ENCODE results near the gene TOM1L1. TPM values are rescaled to one million over a fixed set of nuclear protein-coding genes. Genes with fewer than 3 reads are reported as not detected.

The TOM1L1 gene
- 17.2 TPM for polyA plus RNA-seq (2012; ENCODE audit: insufficient read length, low read depth)

- TF ChIP-seq FOXP2 (optimal IDR thresholded peaks at IDR 0.05; ENCODE audit: borderline replicate concordance, extremely low read depth, extremely low read length, insufficient read depth) = peak; percentile 57
- peak; percentile 40; the same call in 1 of the 2 replicates for TF ChIP-seq POLR2AphosphoS5 (IDR thresholded peaks at IDR 0.05; ENCODE audit: low read depth, low read length)
- TF ChIP-seq SIN3A (IDR thresholded peaks at IDR 0.05; ENCODE audit: borderline replicate concordance, insufficient read depth, low read length) = no peak
- no peak for TF ChIP-seq REST (IDR thresholded peaks at IDR 0.05; ENCODE audit: insufficient read depth in 1 of 2, low read depth in 2 of 2, low read length in 2 of 2)
These were observed at the start of gene TOM1L1 for GRCh38 chr17:54900457-54901229. TSS of gene TOM1L1 (plus strand) at chr17:54900852. CDS start at chr17:54900866, 14 bp downstream.

- no peak for TF ChIP-seq REST (IDR thresholded peaks at IDR 0.05; ENCODE audit: insufficient read depth in 1 of 2, low read depth in 2 of 2, low read length in 2 of 2)
- TF ChIP-seq FOXP2 (optimal IDR thresholded peaks at IDR 0.05; ENCODE audit: borderline replicate concordance, extremely low read depth, extremely low read length, insufficient read depth) = no peak
- no peak for TF ChIP-seq POLR2AphosphoS5 (IDR thresholded peaks at IDR 0.05; ENCODE audit: low read depth, low read length)
- no peak for TF ChIP-seq SIN3A (IDR thresholded peaks at IDR 0.05; ENCODE audit: borderline replicate concordance, insufficient read depth, low read length)
- no peak for TF ChIP-seq TAF1 (IDR thresholded peaks at IDR 0.05; ENCODE audit: borderline replicate concordance, insufficient read depth, low read length)
These were observed 41.5 kb upstream of the TOM1L1 start for GRCh38 chr17:54859187-54859586.

- TF ChIP-seq TAF1 (IDR thresholded peaks at IDR 0.05; ENCODE audit: borderline replicate concordance, insufficient read depth, low read length) (no peak), POLR2AphosphoS5 (IDR thresholded peaks at IDR 0.05; ENCODE audit: low read depth, low read length) (no peak), SIN3A (IDR thresholded peaks at IDR 0.05; ENCODE audit: borderline replicate concordance, insufficient read depth, low read length) (no peak), REST (IDR thresholded peaks at IDR 0.05; ENCODE audit: insufficient read depth in 1 of 2, low read depth in 2 of 2, low read length in 2 of 2) (no peak), FOXP2 (optimal IDR thresholded peaks at IDR 0.05; ENCODE audit: borderline replicate concordance, extremely low read depth, extremely low read length, insufficient read depth) (no peak)
These were observed 39.8 kb upstream of the TOM1L1 start for GRCh38 chr17:54860617-54861470.

- TF ChIP-seq POLR2AphosphoS5 (IDR thresholded peaks at IDR 0.05; ENCODE audit: low read depth, low read length) = no peak
- no peak for TF ChIP-seq SIN3A (IDR thresholded peaks at IDR 0.05; ENCODE audit: borderline replicate concordance, insufficient read depth, low read length)
- no peak for TF ChIP-seq REST (IDR thresholded peaks at IDR 0.05; ENCODE audit: insufficient read depth in 1 of 2, low read depth in 2 of 2, low read length in 2 of 2)
- no peak for TF ChIP-seq TAF1 (IDR thresholded peaks at IDR 0.05; ENCODE audit: borderline replicate concordance, insufficient read depth, low read length)
- TF ChIP-seq FOXP2 (optimal IDR thresholded peaks at IDR 0.05; ENCODE audit: borderline replicate concordance, extremely low read depth, extremely low read length, insufficient read depth) = no peak
These were observed 39.1 kb upstream of the TOM1L1 start for GRCh38 chr17:54861471-54861983.
